Endodermal cell (in vitro differentiated cells): ENCODE measurements around the gene CAMTA1. TPM values are rescaled to one million over a fixed set of nuclear protein-coding genes. Genes with fewer than 3 reads are reported as not detected.

Experiments
- DNase-seq: peaks from one replicate; pipeline ENCODE4 v3.0.0-alpha.2; 2017
- H3K27ac ChIP-seq: 2 replicates; pipeline ENCODE4 v1.5.1; 2013; ENCODE audit warnings: mild to moderate bottlenecking, low read depth, low read length, moderate library complexity
- H3K27me3 ChIP-seq: 2 replicates; pipeline ENCODE4 v1.6.1; 2013; ENCODE audit warnings: mild to moderate bottlenecking, low read length, moderate library complexity; ENCODE audit not compliant: insufficient read depth, control insufficient read depth, poor library complexity, severe bottlenecking
- H3K36me3 ChIP-seq: 2 replicates; pipeline ENCODE4 v1.7.0; 2013; ENCODE audit warnings: mild to moderate bottlenecking, low read length, moderate library complexity; ENCODE audit not compliant: control insufficient read depth, insufficient read depth
- H3K4me1 ChIP-seq: one replicate; pipeline ENCODE4 v1.7.0; 2013; ENCODE audit warnings: low read length; ENCODE audit not compliant: control insufficient read depth, insufficient read depth
- H3K4me3 ChIP-seq: 2 replicates; pipeline ENCODE4 v1.5.1; 2013; ENCODE audit warnings: mild to moderate bottlenecking, low read length, moderate library complexity
- H3K9ac ChIP-seq: 2 replicates; pipeline ENCODE4 v1.6.1; 2013; ENCODE audit warnings: mild to moderate bottlenecking, low read length, moderate library complexity; ENCODE audit not compliant: poor library complexity, severe bottlenecking; ENCODE audit errors: extremely low read depth
- H3K9me3 ChIP-seq: 2 replicates; pipeline ENCODE4 v1.6.1; 2013; ENCODE audit warnings: mild to moderate bottlenecking, low read length, moderate library complexity; ENCODE audit not compliant: control insufficient read depth
- H3K27ac Mint-ChIP-seq: 2 replicates; pipeline ENCODE4 v1.8.0; 2020; ENCODE audit warnings: mixed read lengths
- H3K27me3 Mint-ChIP-seq: 2 replicates; pipeline ENCODE4 v1.8.0; 2021; ENCODE audit warnings: mild to moderate bottlenecking, mixed read lengths; ENCODE audit not compliant: insufficient read depth
- H3K36me3 Mint-ChIP-seq: 2 replicates; pipeline ENCODE4 v1.8.0; 2020; ENCODE audit warnings: low read depth, mixed read lengths
- H3K4me1 Mint-ChIP-seq: 2 replicates; pipeline ENCODE4 v1.8.0; 2020; ENCODE audit warnings: mixed read lengths
- H3K4me3 Mint-ChIP-seq: 2 replicates; pipeline ENCODE4 v1.8.0; 2020; ENCODE audit warnings: mild to moderate bottlenecking, moderate library complexity, mixed read lengths
- H3K9me3 Mint-ChIP-seq: 2 replicates; pipeline ENCODE4 v1.8.0; 2020; ENCODE audit warnings: mild to moderate bottlenecking, mixed read lengths
- CTCF ChIP-seq: fragments of 200-600 bp; sonication (generic); conservative IDR thresholded peaks from 2 replicates; pipeline ENCODE4 v1.5.0; 2021; ENCODE audit warnings: antibody characterized with exemption, mild to moderate bottlenecking
- WGBS, 2 experiments: methylation state at CpG; one replicate each; pipeline versions ENCODE4 v1.1.5 to v1.1.7; 2013; ENCODE audit warnings: missing lambda C conversion rate in 2 of 2, mixed read lengths in 1 of 2; ENCODE audit not compliant: insufficient coverage in 1 of 2, insufficient read length in 1 of 2; 5-methylcytosine and 5-hydroxymethylcytosine counted together
- total RNA-seq, 2 donors: library from RNA; stranded (reverse); fragmentation: NEBNext Ultra II Directional in 1 of 2; extraction: Animal tissue kit (Norgen Biotek cat#: 25700) in 1 of 2; gene quantifications; 2 replicates in 1 of 2; 3 replicates in 1 of 2; pipeline ENCODE4 v1.2.1, GENCODE V29; 2021

Gene CAMTA1
- total RNA-seq, 2 donors from 2014 or later, result 123 to 137 TPM

- WGBS, 2 experiments, result 93 to 94% methylated on average over 10 of the region's 10 CpGs
- H3K4me1 Mint-ChIP-seq, result no peaks in the 10 kb centered on the region
- H3K27ac ChIP-seq, result no peak overlapping the region
These were observed 466.2 kb downstream of the CAMTA1 start for GRCh38 chr1:7251454-7251800.

GRCh38 chr1:7252411-7253117 is 467.3 kb downstream of the CAMTA1 start:
- H3K27ac ChIP-seq, result no peak overlapping the region
- H3K27me3 ChIP-seq, result no peaks in the 10 kb centered on the region
- no peaks in the 10 kb centered on the region for H3K9me3 Mint-ChIP-seq
- TF ChIP-seq CTCF, result no peak
- no peak overlapping the region for H3K9ac ChIP-seq
- DNase-seq, result no peak
- H3K4me1 Mint-ChIP-seq, result no peaks in the 10 kb centered on the region
- H3K4me3 ChIP-seq, result no peak overlapping the region
- no peaks in the 10 kb centered on the region for H3K36me3 ChIP-seq
- H3K27me3 Mint-ChIP-seq, result no peaks in the 10 kb centered on the region
- H3K27ac Mint-ChIP-seq, result no peak overlapping the region
- no peak overlapping the region for H3K4me3 Mint-ChIP-seq
- no peaks in the 10 kb centered on the region for H3K9me3 ChIP-seq
- no peaks in the 10 kb centered on the region for H3K4me1 ChIP-seq
- 83 to 88% methylated on average over 9 to 12 of the region's 12 CpGs for WGBS, 2 experiments
- H3K36me3 Mint-ChIP-seq, result no peaks in the 10 kb centered on the region

More at GRCh38 chr1:7251454-7251800, 466.2 kb downstream of the CAMTA1 start:
- no peaks in the 10 kb centered on the region for H3K9me3 Mint-ChIP-seq
- no peak overlapping the region for H3K4me3 Mint-ChIP-seq
- Histone ChIP-seq H3K9me3 (no peaks in the 10 kb centered on the region), H3K4me3 (no peak overlapping the region), H3K4me1 (no peaks in the 10 kb centered on the region), H3K27me3 (no peaks in the 10 kb centered on the region), H3K9ac (no peak overlapping the region), H3K36me3 (no peaks in the 10 kb centered on the region)
- TF ChIP-seq CTCF, result no peak
- H3K27ac Mint-ChIP-seq, result no peak overlapping the region
- H3K27me3 Mint-ChIP-seq, result no peaks in the 10 kb centered on the region
- no peaks in the 10 kb centered on the region for H3K36me3 Mint-ChIP-seq
- no peak for DNase-seq

GRCh38 chr1:7253118-7253480 is 467.8 kb downstream of the CAMTA1 start:
- Histone ChIP-seq H3K4me3 (no peak overlapping the region), H3K9me3 (no peaks in the 10 kb centered on the region), H3K27me3 (no peaks in the 10 kb centered on the region), H3K4me1 (no peaks in the 10 kb centered on the region), H3K36me3 (no peaks in the 10 kb centered on the region), H3K27ac (no peak overlapping the region), H3K9ac (no peak overlapping the region)
- 97% methylated on average over 4 of the region's 4 CpGs for WGBS, 2 experiments
- Mint-ChIP-seq H3K36me3 (no peaks in the 10 kb centered on the region), H3K27ac (no peak overlapping the region), H3K4me1 (no peaks in the 10 kb centered on the region), H3K4me3 (no peak overlapping the region), H3K9me3 (no peaks in the 10 kb centered on the region), H3K27me3 (no peaks in the 10 kb centered on the region)
- DNase-seq, result no peak
- no peak for TF ChIP-seq CTCF
